NB4 (cell line): ENCODE data around the gene IL36B.

Experiments
- CTCF ChIP-seq: IDR thresholded peaks from one replicate; pipeline ENCODE4 v1.5.1; 2012; ENCODE audit warnings: low read depth, low read length
- MYC ChIP-seq: IDR thresholded peaks from 2 replicates; pipeline ENCODE4 v1.6.1; 2011; ENCODE audit warnings: low read depth, low read length
- POLR2A ChIP-seq: IDR thresholded peaks from 2 replicates; pipeline ENCODE4 v1.6.1; 2011; ENCODE audit warnings: mild to moderate bottlenecking; ENCODE audit not compliant: insufficient read length; ENCODE audit errors: extremely low read depth
- TF ChIP-seq, protein P1 (sequence below): IDR thresholded peaks from 2 replicates; pipeline ENCODE4 v1.6.1; 2011; ENCODE audit warnings: low read depth, low read length

DNA sequence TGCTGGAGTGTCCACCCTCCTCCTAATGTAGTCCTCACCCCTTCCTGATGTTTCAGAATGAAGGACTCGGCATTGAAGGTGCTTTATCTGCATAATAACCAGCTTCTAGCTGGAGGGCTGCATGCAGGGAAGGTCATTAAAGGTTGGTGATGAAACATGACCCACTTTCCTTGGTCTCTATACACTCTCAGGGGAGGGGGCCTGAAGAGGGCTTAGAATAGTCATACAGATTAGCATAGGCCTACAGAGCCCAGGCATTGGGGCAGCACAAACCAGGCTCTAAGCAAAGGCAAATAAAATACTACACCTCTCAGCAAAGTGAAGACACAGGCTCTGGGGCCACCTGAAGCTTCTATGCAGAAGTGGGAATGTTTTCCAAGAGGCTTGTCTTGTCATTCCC is 8.1 kb upstream of the IL36B start:
- TF ChIP-seq, protein P1, sequence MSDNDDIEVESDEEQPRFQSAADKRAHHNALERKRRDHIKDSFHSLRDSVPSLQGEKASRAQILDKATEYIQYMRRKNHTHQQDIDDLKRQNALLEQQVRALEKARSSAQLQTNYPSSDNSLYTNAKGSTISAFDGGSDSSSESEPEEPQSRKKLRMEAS = no peak
- TF ChIP-seq CTCF = no peak
- no peak for TF ChIP-seq POLR2A
- TF ChIP-seq MYC = no peak
